IPS DF 4.7 (cell line): ENCODE results near the gene MNT.
"Not testable (repeated sequence)": the region's sequence is repeated elsewhere in the genome, so short reads cannot be mapped to it uniquely, and the experiment has no call there.

Experiments used
- DNase-seq: peaks from one replicate; pipeline ENCODE4 v3.0.0-alpha.2; 2013; ENCODE audit warnings: low spot score; ENCODE audit errors: extremely low read depth

MNT gene, protein sequence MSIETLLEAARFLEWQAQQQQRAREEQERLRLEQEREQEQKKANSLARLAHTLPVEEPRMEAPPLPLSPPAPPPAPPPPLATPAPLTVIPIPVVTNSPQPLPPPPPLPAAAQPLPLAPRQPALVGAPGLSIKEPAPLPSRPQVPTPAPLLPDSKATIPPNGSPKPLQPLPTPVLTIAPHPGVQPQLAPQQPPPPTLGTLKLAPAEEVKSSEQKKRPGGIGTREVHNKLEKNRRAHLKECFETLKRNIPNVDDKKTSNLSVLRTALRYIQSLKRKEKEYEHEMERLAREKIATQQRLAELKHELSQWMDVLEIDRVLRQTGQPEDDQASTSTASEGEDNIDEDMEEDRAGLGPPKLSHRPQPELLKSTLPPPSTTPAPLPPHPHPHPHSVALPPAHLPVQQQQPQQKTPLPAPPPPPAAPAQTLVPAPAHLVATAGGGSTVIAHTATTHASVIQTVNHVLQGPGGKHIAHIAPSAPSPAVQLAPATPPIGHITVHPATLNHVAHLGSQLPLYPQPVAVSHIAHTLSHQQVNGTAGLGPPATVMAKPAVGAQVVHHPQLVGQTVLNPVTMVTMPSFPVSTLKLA

GRCh38 chr17:2400877-2401425 lies at the start of gene MNT:
TSS of gene MNT (minus strand) at chr17:2401060. CDS start at chr17:2400712, 348 bp downstream.
- no peak for DNase-seq

DNA sequence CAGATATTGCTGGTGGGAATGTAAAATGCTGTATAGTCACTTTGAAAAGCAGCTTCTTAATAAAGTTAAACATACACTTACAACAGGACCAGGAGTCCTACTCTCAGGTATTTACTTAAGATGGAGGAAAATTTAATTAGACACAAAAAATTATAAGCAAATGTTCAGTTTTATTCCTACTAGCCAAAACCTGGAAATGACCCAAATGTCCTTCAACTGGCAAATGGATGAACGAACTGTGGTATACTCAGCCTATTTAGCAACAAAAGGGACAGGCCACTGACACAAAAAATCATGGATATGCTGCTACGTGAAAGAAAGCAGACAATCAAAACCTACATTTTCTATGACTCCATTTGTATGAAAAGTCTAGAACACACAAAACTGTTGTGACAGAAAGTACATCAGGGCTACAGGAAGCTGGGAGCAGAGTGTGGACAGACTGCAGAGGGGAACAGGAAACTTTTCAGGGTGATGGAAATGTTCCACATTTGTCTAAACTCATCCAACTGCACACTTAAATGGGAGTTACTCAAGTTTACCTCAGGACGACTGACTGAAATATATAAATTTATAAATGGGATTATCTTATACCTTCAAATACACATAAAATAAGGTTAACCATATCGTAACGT lies 49.3 kb upstream of the MNT start:
- DNase-seq, result no peak

DNA sequence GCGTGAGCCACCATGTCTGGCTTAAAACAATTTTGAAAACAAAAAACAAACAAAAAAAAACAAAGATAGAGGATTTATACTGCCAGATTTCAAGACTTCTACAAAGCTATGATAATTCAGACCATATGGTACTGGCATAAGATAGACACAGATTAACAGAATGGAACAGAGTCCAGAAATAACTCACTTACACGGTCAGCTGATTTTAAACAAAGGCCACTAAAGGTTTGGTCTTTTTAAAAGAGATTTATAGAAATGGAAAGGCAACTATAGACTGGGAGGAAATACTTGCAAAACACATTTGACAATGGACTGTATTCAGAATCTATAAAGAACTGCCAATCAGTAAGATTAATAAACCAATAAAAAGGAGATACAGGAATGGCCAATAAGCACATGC lies 48.6 kb upstream of the MNT start:
- DNase-seq, result no peak

DNA sequence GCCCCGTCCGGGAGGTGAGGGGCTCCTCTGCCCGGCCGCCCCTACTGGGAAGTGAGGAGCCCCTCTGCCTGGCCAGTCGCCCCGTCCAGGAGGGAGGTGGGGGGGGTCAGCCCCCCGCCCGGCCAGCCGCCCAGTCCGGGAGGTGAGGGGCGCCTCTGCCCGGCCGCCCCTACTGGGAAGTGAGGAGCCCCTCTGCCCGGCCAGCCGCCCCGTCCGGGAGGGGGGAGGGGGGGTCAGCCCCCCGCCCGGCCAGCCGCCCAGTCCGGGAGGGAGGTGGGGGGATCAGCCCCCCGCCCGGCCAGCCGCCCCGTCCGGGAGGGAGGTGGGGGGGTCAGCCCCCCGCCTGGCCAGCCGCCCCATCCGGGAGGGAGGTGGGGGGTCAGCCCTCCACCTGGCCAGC lies 46.6 kb upstream of the MNT start:
- DNase-seq, result not testable (repeated sequence)

- no peak for DNase-seq
These were observed 44.8 kb upstream of the MNT start for GRCh38 chr17:2445638-2446037.

GRCh38 chr17:2444382-2444781 lies 43.5 kb upstream of the MNT start:
- no peak for DNase-seq

DNA sequence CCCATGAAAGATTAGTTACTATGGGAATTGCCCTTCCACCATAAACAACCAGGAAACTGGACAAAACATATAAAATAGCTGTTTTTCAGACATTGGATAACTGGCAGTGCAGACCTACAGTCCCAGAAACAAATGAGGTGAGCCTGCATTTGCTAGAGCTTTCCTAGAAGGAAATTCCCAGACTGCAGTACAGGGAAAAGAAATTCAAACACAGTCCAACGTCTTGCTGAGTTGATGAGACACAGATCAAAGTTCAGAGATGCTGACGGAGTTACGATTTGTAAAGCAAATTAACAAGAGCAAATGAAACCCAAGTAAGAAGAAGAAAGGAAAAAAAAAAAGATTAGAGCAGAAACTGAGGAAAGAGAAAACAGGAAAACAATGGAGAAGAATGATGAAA lies 41.3 kb upstream of the MNT start:
- no peak for DNase-seq

DNA sequence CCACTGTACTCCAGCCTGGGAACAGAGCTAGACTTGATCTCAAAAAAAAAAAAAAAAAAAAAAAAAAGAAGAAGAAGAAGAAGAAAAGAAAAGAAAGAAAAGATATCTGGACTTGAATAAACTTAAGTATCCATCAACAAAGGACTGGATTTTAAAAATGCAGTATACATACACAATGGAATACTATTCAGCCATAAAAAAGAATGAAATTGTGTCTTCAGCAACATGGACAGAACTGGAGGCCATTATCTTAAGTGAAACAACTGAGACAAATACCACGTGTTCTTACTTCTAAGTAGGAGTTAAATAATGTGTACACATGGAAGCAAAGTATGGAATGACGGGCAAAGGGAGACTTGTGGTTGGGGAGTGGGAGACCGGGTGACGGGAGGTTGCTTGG lies 40.1 kb upstream of the MNT start:
- no peak for DNase-seq

- DNase-seq, result not testable (repeated sequence)
These were observed 39.1 kb upstream of the MNT start for GRCh38 chr17:2439997-2440396.

GRCh38 chr17:2438823-2439222 lies 38.0 kb upstream of the MNT start:
- no peak for DNase-seq

GRCh38 chr17:2436316-2436905 lies 35.6 kb upstream of the MNT start:
- no peak for DNase-seq

DNA sequence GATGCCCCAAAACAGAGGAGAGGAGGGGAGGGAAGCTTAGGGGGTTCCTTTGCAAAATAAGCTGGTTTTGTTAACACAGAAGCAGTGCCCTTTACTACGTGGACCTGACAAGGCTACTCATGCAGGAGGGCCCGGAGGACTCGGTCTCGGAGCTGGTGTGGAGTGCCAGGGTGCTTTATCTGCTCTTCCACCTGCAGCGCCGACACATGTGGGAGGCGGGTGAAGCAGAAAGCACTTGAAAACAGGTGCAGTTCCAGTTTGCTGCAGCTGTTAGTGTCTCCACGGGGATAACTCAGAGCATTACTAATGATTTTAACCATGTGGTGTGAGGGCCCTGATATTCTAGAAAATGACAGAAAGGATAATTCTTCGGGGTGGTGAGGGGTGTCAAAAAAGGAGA lies 35.0 kb upstream of the MNT start:
- DNase-seq, result no peak

GRCh38 chr17:2435181-2435741 lies 34.4 kb upstream of the MNT start:
- DNase-seq, result no peak

DNA sequence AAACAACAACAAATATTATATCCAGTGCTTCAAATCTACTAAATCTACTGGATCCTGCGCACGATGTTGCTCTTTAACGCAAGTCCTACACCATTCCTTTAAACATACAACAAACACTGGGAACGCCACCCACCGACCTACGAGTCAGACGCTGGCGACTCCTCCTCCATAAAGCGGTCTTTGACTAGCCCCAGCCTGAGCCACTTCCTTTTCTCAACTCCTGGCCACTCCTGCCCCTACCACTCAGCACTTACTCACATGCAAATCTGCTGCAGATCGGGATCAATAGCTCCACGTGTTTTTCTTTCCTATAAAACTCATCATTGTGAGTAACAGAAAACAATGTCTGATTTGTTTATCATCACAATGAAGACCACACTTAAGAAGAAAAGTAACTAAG lies 32.8 kb upstream of the MNT start:
- DNase-seq, result no peak

- DNase-seq, result no peak
These were observed 27.1 kb upstream of the MNT start for GRCh38 chr17:2427910-2428309.

- DNase-seq, result no peak
These were observed 26.4 kb upstream of the MNT start for GRCh38 chr17:2427215-2427614.

- no peak for DNase-seq
These were observed 22.4 kb upstream of the MNT start for GRCh38 chr17:2423271-2423670.

GRCh38 chr17:2421315-2422147 lies 20.7 kb upstream of the MNT start:
- DNase-seq, result no peak

DNA sequence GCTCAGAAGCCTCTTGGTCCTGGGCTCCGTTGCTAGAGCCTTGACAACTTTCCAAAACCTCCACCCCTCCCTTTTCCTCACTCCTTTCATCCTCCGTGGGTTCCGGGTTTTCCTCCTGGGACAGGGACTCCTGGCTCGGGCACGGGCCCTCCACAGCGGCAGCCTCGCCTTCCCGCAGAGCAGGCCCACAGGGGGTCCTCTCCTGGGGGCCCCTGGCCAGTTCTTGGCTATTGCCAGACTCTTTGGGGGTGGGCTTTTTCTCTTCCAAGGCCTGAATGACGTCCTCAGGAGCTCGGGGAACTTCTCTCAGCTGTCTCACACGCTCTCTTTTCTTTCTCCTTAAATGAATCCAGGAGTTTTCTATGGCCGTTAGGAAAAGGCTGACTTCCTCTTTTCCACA lies 19.3 kb upstream of the MNT start:
- no peak for DNase-seq

DNA sequence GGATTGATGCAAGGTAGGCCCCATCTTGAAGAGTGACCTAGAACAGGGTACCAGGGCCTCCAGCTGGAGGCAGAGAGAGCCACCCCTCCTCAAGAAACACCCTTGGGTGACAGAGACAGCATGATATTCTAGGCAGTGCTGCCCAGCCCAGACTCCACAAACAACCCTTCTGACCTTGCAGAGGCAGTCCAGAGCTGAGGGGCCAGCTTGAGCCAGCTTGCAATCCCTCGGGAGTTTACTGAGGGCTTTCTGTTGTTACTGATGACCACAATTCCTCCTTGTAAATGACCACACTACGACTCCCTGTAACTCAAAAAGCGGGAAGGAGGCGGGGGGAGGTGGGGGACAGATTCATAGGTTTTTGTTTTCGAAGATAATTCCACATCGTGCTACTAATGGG lies 18.6 kb upstream of the MNT start:
- DNase-seq, result no peak

DNA sequence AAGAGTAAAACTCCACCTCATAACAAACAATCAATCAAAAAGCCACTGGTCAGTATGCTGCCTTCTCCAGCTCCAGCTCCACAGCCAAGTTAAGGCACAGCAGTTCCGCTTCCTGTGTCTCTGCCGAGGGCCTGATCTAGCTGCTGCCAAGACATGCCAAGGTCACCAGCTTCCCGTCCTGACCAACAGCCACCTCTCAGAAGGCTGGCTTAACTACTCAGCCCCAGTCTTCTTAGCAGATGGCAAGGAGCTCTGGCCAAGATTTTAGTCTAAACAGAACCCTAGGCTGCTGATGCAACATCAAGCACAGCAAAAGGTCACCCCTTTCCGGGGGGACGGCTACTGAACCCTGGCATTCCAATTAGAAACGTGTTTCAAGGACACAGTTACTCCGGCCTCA lies 17.7 kb upstream of the MNT start:
- no peak for DNase-seq
